ENCODE data around the gene RAB27B.
"Not testable (repeated sequence)": the region's sequence is repeated elsewhere in the genome, so short reads cannot be mapped to it uniquely, and the experiment has no call there.

RAB27B gene

DNA sequence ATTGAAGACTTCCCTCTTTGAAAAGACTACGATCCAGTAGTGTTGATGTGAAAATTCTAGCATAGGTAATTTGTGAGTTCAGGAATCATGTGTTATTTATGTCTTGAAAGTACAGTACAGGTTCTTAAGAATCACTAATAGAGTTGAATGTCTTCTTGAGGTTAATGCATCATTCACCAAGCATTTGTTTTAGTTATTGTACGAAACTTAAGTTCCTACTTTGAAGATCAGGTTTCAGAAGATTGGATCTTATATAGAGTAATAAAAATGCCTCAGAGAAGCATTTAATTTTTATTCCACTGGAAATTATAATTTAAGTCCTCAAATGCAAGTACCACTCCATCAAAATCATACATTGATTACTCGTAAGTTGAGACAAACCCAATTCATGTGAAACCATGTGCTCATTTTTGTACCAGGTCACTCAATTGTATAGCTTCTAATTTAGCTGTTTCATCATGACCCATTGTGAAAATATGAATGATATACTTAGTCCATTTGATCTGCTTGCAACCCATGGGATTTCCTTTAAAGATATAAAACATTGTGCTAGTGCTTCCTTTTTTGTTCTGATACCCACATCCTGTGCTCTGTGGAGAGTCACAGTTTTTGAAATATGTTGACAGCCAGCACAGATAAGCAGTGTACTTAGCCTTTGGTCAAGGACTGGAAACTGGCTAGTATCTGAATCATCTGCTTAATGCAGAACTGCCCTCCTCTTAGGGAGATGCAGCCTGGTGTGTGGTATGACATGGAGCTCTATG is 22.5 kb upstream of the RAB27B start:
- no peaks in the 10 kb centered on the region for H3K9me3 Mint-ChIP-seq (ENCODE audit: low read depth)
- peaks cover 7% of the 10 kb centered on the region for H3K4me1 Mint-ChIP-seq (ENCODE audit: low read depth)

DNA sequence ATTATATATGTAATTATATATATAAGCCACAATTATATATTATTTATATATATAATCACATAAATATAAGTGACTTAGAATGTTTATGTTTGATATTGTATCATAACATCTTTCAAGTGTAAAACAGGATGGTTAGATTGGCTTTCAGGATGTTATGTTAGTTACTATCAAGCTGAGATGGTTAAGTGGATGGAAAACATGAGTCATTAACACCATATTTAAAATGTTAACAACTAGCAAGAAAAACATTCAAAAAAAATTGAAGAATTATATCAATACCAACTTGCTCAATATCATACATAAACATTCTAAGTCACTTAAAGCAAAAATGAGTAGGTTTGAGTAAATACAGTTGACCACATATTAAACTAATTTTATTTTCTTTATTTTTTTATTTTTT is 21.8 kb upstream of the RAB27B start:
- H3K27ac Mint-ChIP-seq = no peak overlapping the region

More for the DNA sequence above, 22.5 kb upstream of the RAB27B start:
- no peaks in the 10 kb centered on the region for H3K36me3 Mint-ChIP-seq
- H3K27me3 Mint-ChIP-seq = no peaks in the 10 kb centered on the region
- H3K27ac Mint-ChIP-seq = no peak overlapping the region
- H3K4me3 Mint-ChIP-seq = no peak overlapping the region

DNA sequence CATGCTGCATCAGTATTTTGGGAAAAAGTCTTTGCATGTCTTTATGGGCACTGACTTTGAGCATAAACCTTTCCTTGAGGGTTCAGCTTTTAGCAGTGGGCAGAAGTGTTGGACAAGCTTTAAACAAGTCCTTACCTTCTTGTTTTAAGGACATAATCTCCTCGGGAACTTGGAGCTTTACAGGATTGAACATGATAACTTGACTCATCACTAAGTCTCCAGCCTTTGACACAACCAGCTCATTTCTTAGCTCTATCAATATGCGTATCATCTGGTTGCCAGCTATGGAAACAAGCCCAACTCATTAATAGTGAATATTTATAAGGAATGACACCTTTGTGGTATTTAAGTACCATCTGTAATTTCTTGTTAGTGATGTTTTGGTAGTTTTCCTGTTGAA is 21.0 kb upstream of the RAB27B start:
- Mint-ChIP-seq H3K4me3 (no peak overlapping the region), H3K36me3 (no peaks in the 10 kb centered on the region), H3K4me1 (ENCODE audit: low read depth) (peaks cover 7% of the 10 kb centered on the region), H3K9me3 (ENCODE audit: low read depth) (no peaks in the 10 kb centered on the region), H3K27ac (no peak overlapping the region), H3K27me3 (peaks cover 5% of the 10 kb centered on the region)

More for the DNA sequence above, 21.8 kb upstream of the RAB27B start:
- Mint-ChIP-seq H3K4me3 (no peak overlapping the region), H3K36me3 (no peaks in the 10 kb centered on the region), H3K9me3 (ENCODE audit: low read depth) (no peaks in the 10 kb centered on the region), H3K27me3 (peaks cover 3% of the 10 kb centered on the region), H3K4me1 (ENCODE audit: low read depth) (peaks cover 7% of the 10 kb centered on the region)

DNA sequence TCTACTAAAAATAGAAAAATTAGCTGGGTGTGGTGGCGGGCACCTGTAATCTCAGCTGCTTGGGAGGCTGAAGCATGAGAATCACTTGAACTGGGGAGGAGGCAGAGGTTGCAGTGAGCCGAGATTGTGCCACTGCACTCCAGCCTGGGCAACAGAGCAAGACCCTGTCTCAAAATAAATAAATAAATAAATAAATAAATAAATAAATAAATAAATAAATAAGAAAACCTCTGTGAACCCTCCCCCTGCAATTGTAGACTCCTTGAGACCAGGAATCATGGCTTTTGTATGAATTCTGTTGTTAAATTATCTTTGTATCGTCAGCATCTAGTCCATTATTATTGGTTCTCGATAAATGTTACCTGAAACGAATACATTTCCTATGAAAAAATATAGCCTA is 17.6 kb upstream of the RAB27B start:
- H3K36me3 Mint-ChIP-seq; H3K9me3 Mint-ChIP-seq (ENCODE audit: low read depth); H3K4me3 Mint-ChIP-seq; H3K27ac Mint-ChIP-seq; H3K4me1 Mint-ChIP-seq (ENCODE audit: low read depth); H3K27me3 Mint-ChIP-seq: not testable (repeated sequence)

DNA sequence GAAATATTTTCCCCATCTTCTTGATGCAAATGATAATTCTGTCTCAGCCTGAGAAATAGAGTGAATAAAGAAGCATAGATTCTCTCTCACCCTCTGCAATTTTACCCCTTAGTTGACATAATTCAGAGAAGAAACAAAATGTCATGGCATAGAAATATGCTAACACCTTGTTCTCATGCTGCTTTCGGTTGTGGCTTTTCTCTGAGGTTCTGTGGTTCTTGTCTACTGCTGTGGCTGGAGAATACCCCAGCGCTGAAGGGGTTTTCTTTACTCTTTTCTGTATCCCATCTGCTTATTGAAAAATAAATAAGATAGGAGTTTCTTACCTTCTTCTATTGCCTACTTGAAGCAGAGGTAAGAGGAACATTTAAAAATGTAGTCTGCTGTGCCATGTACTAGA is 15.4 kb upstream of the RAB27B start:
- Mint-ChIP-seq H3K4me1 (ENCODE audit: low read depth) (peaks cover 3% of the 10 kb centered on the region), H3K36me3 (no peaks in the 10 kb centered on the region), H3K27me3 (peaks cover 8% of the 10 kb centered on the region), H3K9me3 (ENCODE audit: low read depth) (no peaks in the 10 kb centered on the region), H3K4me3 (no peak overlapping the region), H3K27ac (no peak overlapping the region)

DNA sequence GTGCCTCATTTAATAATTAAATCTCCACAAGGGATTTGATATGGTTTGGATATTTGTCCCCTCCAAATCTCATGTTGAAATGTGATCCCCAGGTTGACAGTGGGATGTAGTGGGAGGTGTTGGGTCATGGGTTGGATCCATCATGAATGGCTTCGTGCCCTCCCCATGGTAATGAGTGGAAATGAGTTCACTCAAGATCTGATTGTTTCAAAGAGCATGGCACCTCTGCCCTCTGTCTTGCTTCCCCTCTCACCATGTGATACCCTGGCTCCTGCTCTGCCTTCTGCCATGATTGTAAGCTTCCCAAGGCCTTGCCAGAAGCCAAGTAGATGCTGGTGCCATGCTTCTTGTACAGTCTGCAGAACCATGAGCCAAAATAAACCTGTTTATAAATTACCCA is 15.0 kb upstream of the RAB27B start:
- Mint-ChIP-seq H3K4me1 (ENCODE audit: low read depth) (peaks cover 3% of the 10 kb centered on the region), H3K27me3 (peaks cover 9% of the 10 kb centered on the region), H3K27ac (no peak overlapping the region), H3K4me3 (no peak overlapping the region), H3K9me3 (ENCODE audit: low read depth) (no peaks in the 10 kb centered on the region), H3K36me3 (no peaks in the 10 kb centered on the region)

DNA sequence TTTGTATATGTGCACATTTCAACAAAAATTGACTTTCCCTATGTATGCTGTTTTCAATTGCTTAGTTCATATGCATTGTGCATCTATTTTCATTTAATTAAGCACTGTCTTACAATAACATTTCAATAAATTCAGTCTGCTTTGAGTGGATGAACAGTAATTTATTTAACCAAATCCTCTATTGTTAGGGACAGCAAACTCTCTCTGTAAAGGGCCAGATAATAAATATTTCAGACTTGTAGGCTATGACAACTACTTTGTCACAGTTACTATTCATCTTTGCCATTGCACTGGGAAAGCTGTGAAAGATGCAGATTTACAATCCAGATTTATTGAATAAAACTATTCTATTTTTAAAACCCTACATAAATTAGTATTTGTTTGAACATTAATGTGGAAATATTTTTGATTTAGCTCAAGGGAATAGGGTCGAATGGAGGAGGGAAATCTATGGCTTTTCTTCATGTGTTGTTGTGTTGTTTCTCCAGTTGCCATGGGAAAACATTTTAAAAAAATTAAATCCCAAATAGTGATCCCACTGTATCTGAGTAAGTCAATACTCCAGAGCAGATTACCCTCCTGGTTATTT is 14.2 kb upstream of the RAB27B start:
- Mint-ChIP-seq H3K4me3 (no peak overlapping the region), H3K36me3 (no peaks in the 10 kb centered on the region), H3K9me3 (ENCODE audit: low read depth) (no peaks in the 10 kb centered on the region), H3K27ac (no peak overlapping the region), H3K27me3 (peaks cover 11% of the 10 kb centered on the region), H3K4me1 (ENCODE audit: low read depth) (peaks cover 3% of the 10 kb centered on the region)

DNA sequence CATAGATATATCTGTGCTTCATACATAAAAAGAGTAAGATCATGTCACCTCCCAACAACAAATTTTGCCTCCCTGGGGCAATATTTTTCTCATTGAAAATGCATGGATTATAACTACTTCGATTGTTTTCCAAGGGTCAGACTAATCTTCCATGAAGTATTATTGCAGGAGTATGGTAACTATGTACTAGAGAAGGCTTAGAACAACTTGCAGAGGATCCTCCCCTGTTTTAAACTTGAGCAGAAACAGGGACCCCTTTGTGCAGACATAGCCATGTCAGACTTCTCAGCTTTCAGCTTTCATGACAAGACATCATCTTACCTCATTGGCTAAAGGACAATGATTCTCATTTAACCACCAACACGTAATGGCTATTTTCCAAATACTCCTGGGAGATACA is 13.2 kb upstream of the RAB27B start:
- H3K9me3 Mint-ChIP-seq (ENCODE audit: low read depth) = no peaks in the 10 kb centered on the region
- H3K4me1 Mint-ChIP-seq (ENCODE audit: low read depth) = peaks cover 3% of the 10 kb centered on the region
- no peaks in the 10 kb centered on the region for H3K36me3 Mint-ChIP-seq
- H3K27me3 Mint-ChIP-seq = peaks cover 11% of the 10 kb centered on the region
- H3K27ac Mint-ChIP-seq = no peak overlapping the region
- no peak overlapping the region for H3K4me3 Mint-ChIP-seq

DNA sequence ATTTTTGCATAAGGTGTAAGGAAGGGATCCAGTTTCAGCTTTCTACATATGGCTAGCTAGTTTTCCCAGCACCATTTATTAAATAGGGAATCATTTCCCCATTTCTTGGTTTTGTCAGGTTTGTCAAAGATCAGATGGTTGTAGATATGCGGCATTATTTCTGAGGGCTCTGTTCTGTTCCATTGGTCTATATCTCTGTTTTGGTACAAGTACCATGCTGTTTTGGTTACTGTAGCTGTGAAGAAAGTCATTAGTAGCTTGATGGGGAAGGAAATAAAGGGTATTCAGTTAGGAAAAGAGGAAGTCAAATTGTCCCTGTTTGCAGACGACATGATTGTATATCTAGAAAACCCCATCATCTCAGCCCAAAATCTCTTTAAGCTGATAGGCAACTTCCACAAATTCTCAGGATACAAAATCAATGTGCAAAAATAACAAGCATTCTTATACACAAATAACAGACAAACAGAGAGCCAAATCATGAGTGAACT is 7.4 kb upstream of the RAB27B start:
- not testable (repeated sequence) for H3K36me3 Mint-ChIP-seq; H3K27me3 Mint-ChIP-seq; H3K27ac Mint-ChIP-seq; H3K4me1 Mint-ChIP-seq (ENCODE audit: low read depth); H3K4me3 Mint-ChIP-seq; H3K9me3 Mint-ChIP-seq (ENCODE audit: low read depth)

DNA sequence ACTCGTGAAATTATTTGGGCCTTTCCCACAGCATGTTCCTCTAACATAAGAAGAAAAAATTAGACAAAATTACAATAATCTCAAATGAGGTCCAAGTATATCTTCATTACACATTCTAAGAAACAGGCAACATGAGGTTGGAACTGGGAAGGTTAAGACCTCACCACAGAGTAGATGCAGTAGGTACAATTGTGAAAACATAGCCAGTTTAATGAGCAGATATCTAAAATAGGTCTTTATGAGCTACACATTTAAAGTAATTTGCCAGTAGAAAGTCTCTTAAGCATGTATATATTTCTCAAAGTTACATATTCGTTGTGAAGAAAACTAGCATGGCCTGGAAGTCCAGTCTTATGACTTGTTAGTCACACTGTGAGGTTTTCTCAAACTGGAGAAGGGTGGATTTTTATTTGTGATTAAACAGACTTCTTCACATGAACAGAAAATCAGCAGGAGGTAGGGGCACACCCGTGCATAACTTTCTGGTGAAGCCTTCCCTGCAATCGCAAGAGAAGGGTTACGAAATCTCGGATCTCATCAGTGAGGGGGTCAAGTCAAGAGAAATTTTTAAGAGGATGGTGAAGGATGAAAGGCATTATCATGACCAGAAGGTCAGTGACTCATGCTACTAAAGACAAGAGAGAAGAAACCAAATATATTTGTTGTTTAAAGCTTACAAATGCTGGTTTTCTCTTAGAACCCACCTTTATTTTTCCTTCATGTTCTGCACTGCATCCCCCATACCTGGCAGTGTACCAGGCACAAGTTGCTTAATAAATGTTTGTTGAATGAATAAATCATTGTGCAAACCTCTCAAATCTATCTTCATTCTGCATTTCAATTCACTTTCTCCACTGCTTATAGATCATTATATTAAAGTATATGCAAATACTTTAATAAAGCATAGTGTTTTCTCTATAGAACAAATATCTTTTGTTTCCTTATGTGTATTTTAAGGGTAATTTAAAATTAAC is 5.1 kb upstream of the RAB27B start:
- Mint-ChIP-seq H3K27me3 (peaks cover 18% of the 10 kb centered on the region), H3K27ac (no peak overlapping the region), H3K4me3 (no peak overlapping the region), H3K9me3 (ENCODE audit: low read depth) (no peaks in the 10 kb centered on the region), H3K4me1 (ENCODE audit: low read depth) (peaks cover 7% of the 10 kb centered on the region), H3K36me3 (no peaks in the 10 kb centered on the region)

DNA sequence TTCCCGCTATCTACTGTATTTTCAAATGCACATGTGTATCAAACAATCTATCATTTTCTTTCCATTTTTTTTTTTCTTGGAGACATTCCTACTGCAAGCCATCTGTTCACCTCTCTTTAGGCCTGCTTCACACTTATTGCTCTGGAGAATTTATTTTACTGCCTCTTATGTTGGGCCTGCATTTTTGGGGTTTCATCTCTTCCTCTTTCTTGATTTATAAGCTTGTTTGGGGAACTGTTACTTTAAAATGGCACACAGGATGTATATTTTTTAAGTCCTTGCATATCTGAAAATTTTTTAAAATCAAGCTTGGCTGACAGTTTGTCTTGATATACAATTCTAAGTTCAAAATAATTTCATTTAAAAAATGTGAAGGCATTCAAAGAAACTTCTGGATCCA is 3.5 kb upstream of the RAB27B start:
- H3K27me3 Mint-ChIP-seq = peaks cover 22% of the 10 kb centered on the region
- H3K4me1 Mint-ChIP-seq (ENCODE audit: low read depth) = peaks cover 14% of the 10 kb centered on the region
- H3K36me3 Mint-ChIP-seq = no peaks in the 10 kb centered on the region
- H3K27ac Mint-ChIP-seq = no peak overlapping the region
- H3K9me3 Mint-ChIP-seq (ENCODE audit: low read depth) = no peaks in the 10 kb centered on the region
- no peak overlapping the region for H3K4me3 Mint-ChIP-seq

DNA sequence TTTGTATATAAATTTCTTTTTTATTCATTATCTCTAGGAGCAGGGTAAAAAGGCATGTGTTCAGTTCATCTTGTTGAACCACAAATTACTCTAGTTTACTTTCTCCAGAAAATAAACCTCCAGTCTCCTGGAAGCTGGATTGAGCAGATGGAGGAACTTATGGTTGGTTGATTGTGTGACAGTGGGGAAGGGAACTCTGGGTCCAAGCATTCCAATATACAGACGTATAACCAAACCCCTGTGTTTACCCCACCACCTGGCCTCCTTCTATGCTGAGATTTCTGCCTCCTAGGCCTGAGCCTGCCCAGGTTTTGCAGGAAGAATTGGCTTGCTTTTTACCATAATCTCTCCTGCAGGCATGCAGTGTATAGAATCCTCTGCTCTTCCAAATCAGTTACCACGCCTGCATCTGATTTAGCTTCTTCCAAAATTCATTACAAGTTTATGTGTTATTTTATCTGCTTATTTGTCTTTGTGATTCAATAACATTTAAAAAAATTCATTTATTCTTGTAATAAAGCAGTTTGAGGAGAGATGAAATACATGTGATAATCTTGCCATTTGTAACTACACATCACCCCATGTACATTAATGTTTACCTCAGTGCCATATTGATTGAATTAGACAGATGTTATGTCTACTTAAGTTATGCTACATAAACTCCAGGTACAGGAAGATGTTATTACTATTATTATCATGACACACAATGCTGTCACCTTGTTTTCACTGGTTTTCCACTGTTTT is 2.5 kb upstream of the RAB27B start:
- no peaks in the 10 kb centered on the region for H3K9me3 Mint-ChIP-seq (ENCODE audit: low read depth)
- no peak overlapping the region for H3K27ac Mint-ChIP-seq
- H3K4me3 Mint-ChIP-seq = no peak overlapping the region
- peaks cover 22% of the 10 kb centered on the region for H3K27me3 Mint-ChIP-seq
- H3K36me3 Mint-ChIP-seq = no peaks in the 10 kb centered on the region
- peaks cover 14% of the 10 kb centered on the region for H3K4me1 Mint-ChIP-seq (ENCODE audit: low read depth)

DNA sequence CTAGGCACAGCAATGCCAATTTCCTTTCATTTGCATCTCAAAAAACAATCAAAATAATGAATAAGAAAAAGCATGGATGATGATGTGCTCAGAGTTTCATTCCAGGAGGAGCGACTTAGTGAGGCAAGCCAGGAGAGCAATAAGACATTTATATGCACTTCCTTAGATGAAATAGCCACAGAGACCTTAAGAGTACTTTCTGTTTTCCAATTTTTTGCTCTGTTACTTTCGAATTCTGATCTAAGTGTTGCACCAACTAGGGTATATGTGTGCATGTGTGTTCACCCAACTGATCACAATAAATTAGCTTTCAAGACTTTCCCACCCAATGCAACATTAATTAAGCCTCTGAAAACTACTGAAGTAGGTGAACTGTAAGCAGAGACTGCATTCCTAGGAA is 709 bp downstream of the RAB27B start:
- Mint-ChIP-seq H3K36me3 (peaks cover 2% of the 10 kb centered on the region), H3K27ac (no peak overlapping the region), H3K4me3 (peak overlapping the region; percentile 80)

DNA sequence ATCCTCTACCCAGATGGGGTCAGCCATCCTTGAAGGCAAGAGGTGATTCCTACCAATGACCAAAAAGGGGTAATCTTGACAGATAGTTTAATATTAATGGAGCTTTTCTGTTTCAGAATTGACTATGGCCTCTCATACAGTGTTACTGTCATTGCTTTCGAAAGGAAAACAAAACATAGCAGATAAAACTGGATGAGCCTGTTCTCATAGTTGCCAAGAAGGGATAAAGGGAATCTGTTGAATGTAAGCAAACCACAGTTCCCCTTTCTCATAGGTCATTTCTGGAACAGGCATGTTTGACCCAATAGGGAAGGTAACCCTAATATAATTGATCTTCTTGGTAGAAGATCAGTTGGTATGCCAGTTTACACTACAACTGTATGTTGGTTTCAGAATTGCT is 1.6 kb downstream of the RAB27B start:
- peaks cover 28% of the 10 kb centered on the region for H3K27me3 Mint-ChIP-seq
- no peak overlapping the region for H3K4me3 Mint-ChIP-seq
- peaks cover 14% of the 10 kb centered on the region for H3K4me1 Mint-ChIP-seq (ENCODE audit: low read depth)
- no peak overlapping the region for H3K27ac Mint-ChIP-seq
- no peaks in the 10 kb centered on the region for H3K9me3 Mint-ChIP-seq (ENCODE audit: low read depth)
- peaks cover 2% of the 10 kb centered on the region for H3K36me3 Mint-ChIP-seq

More for the DNA sequence above, 709 bp downstream of the RAB27B start:
- no peaks in the 10 kb centered on the region for H3K9me3 Mint-ChIP-seq (ENCODE audit: low read depth)
- peaks cover 29% of the 10 kb centered on the region for H3K27me3 Mint-ChIP-seq
- H3K4me1 Mint-ChIP-seq (ENCODE audit: low read depth) = peaks cover 14% of the 10 kb centered on the region
